H9 (cell line): ENCODE results near the gene CUEDC2. TPM values are rescaled to one million over a fixed set of nuclear protein-coding genes. Genes with fewer than 3 reads are reported as not detected.

Experiments used
- DNase-seq: peaks from one replicate; pipeline ENCODE4 v3.0.0-alpha.2; 2017
- H2AFZ ChIP-seq: one replicate; pipeline ENCODE4 v1.6.1; 2013; ENCODE audit warnings: mild to moderate bottlenecking, low read length, control low read depth, moderate library complexity
- H2AK5ac ChIP-seq: 2 replicates; pipeline ENCODE4 v1.6.1; 2013; ENCODE audit warnings: low read length, control low read depth, mixed read lengths; ENCODE audit not compliant: insufficient read length
- H2BK120ac ChIP-seq: one replicate; pipeline ENCODE4 v1.6.1; 2013; ENCODE audit warnings: low read depth, mild to moderate bottlenecking, low read length, control low read depth, inconsistent platforms; ENCODE audit not compliant: poor library complexity, severe bottlenecking
- H2BK12ac ChIP-seq: 2 replicates; pipeline ENCODE4 v1.6.1; 2013; ENCODE audit warnings: low read length, control low read depth, mixed read lengths, low read depth; ENCODE audit not compliant: insufficient read length
- H2BK15ac ChIP-seq: 2 replicates; pipeline ENCODE4 v1.6.1; 2013; ENCODE audit warnings: low read depth, low read length, control low read depth
- H2BK20ac ChIP-seq: one replicate; pipeline ENCODE4 v1.6.1; 2013; ENCODE audit warnings: low read depth, mild to moderate bottlenecking, low read length, control low read depth, inconsistent platforms; ENCODE audit not compliant: poor library complexity, severe bottlenecking
- H2BK5ac ChIP-seq: 2 replicates; pipeline ENCODE4 v1.6.1; 2013; ENCODE audit warnings: low read length, control low read depth, mixed read lengths; ENCODE audit not compliant: insufficient read length
- H3K14ac ChIP-seq: 2 replicates; pipeline ENCODE4 v1.6.1; 2013; ENCODE audit warnings: low read length, control low read depth; ENCODE audit not compliant: insufficient read depth
- H3K18ac ChIP-seq: 2 replicates; pipeline ENCODE4 v1.6.1; 2013; ENCODE audit warnings: low read depth, mild to moderate bottlenecking, mixed read lengths, low read length, control low read depth; ENCODE audit not compliant: insufficient read length
- H3K23ac ChIP-seq: 2 replicates; pipeline ENCODE4 v1.6.1; 2013; ENCODE audit warnings: low read length, control low read depth, mixed read lengths, low read depth; ENCODE audit not compliant: insufficient read length
- H3K23me2 ChIP-seq: 2 replicates; pipeline ENCODE4 v1.6.1; 2013; ENCODE audit warnings: low read depth, mild to moderate bottlenecking, mixed read lengths, low read length, control low read depth; ENCODE audit not compliant: insufficient read length, poor library complexity, severe bottlenecking
- H3K27ac ChIP-seq: 2 replicates; pipeline ENCODE4 v1.5.1; 2013; ENCODE audit warnings: low read length, control low read depth, mixed read lengths, low read depth; ENCODE audit not compliant: insufficient read length
- H3K27me3 ChIP-seq: 2 replicates; pipeline ENCODE4 v1.6.1; 2013; ENCODE audit warnings: low read length, control low read depth, inconsistent platforms; ENCODE audit not compliant: insufficient read depth
- H3K4ac ChIP-seq: 2 replicates; pipeline ENCODE4 v1.6.1; 2013; ENCODE audit warnings: low read depth, mild to moderate bottlenecking, control low read depth, inconsistent platforms, low read length, moderate library complexity
- H3K4me1 ChIP-seq: 2 replicates; pipeline ENCODE4 v1.6.1; 2013; ENCODE audit warnings: low read length, control low read depth, inconsistent platforms; ENCODE audit not compliant: insufficient read depth
- H3K4me2 ChIP-seq: 2 replicates; pipeline ENCODE4 v1.6.1; 2013; ENCODE audit warnings: low read length, control low read depth, mixed read lengths; ENCODE audit not compliant: insufficient read length, insufficient read depth
- H3K56ac ChIP-seq: 2 replicates; pipeline ENCODE4 v1.6.1; 2013; ENCODE audit warnings: low read depth, mild to moderate bottlenecking, mixed read lengths, low read length, control low read depth; ENCODE audit not compliant: insufficient read length
- H3K79me1 ChIP-seq: 2 replicates; pipeline ENCODE4 v1.6.1; 2013; ENCODE audit warnings: low read depth, mild to moderate bottlenecking, moderate library complexity, low read length, control low read depth, inconsistent platforms; ENCODE audit not compliant: insufficient read depth, poor library complexity, severe bottlenecking
- H3K79me2 ChIP-seq: 2 replicates; pipeline ENCODE4 v1.6.1; 2013; ENCODE audit warnings: low read length, control low read depth, inconsistent platforms; ENCODE audit not compliant: insufficient read depth
- H3K9ac ChIP-seq: 2 replicates; pipeline ENCODE4 v1.6.1; 2013; ENCODE audit warnings: low read length, control low read depth, mixed read lengths; ENCODE audit not compliant: insufficient read length; ENCODE audit errors: extremely low read depth
- H3K9me3 ChIP-seq: one replicate; pipeline ENCODE4 v1.6.1; 2013; ENCODE audit warnings: low read depth, low read length, inconsistent platforms; ENCODE audit not compliant: control insufficient read depth
- H3T11ph ChIP-seq: one replicate; pipeline ENCODE4 v1.6.1; 2013; ENCODE audit warnings: mild to moderate bottlenecking, low read length, control low read depth, inconsistent platforms
- H4K20me1 ChIP-seq: one replicate; pipeline ENCODE4 v1.6.1; 2013; ENCODE audit not compliant: control insufficient read depth, insufficient read length, insufficient read depth
- H4K5ac ChIP-seq: 2 replicates; pipeline ENCODE4 v1.6.1; 2013; ENCODE audit warnings: low read depth, mild to moderate bottlenecking, mixed read lengths, low read length, control low read depth; ENCODE audit not compliant: insufficient read length
- H4K8ac ChIP-seq: replicated peaks from 2 replicates; pipeline ENCODE4 v1.6.1; 2013; ENCODE audit warnings: low read length, control low read depth, mixed read lengths, low read depth; ENCODE audit not compliant: insufficient read length
- H4K91ac ChIP-seq: 2 replicates; pipeline ENCODE4 v1.6.1; 2013; ENCODE audit warnings: low read depth, mild to moderate bottlenecking, moderate library complexity, mixed read lengths, low read length, control low read depth; ENCODE audit not compliant: insufficient read length
- H3K27ac Mint-ChIP-seq, 3 experiments: 2 replicates in 2 of 3; 3 replicates in 1 of 3; pipeline ENCODE4 v1.8.0; 2020 to 2021; ENCODE audit warnings: mixed read lengths in 3 of 3, mild to moderate bottlenecking in 1 of 3, moderate library complexity in 1 of 3
- H3K27me3 Mint-ChIP-seq: 2 replicates; pipeline ENCODE4 v1.8.0; 2021; ENCODE audit warnings: low read depth, mild to moderate bottlenecking, moderate library complexity, mixed read lengths
- H3K36me3 Mint-ChIP-seq, 3 experiments: 2 replicates in 2 of 3; 3 replicates in 1 of 3; pipeline ENCODE4 v1.8.0; 2020 to 2021; ENCODE audit warnings: low read depth in 3 of 3, mixed read lengths in 3 of 3; ENCODE audit not compliant: insufficient read depth in 1 of 3
- H3K4me1 Mint-ChIP-seq, 2 experiments: 2 replicates each; pipeline ENCODE4 v1.8.0; 2020; ENCODE audit warnings: mixed read lengths in 2 of 2
- H3K4me3 Mint-ChIP-seq, 2 experiments: 2 replicates in 1 of 2; 3 replicates in 1 of 2; pipeline ENCODE4 v1.8.0; 2020 to 2021; ENCODE audit warnings: mild to moderate bottlenecking in 2 of 2, mixed read lengths in 2 of 2, moderate library complexity in 1 of 2
- H3K9me3 Mint-ChIP-seq, 2 experiments: 2 replicates in 1 of 2; 3 replicates in 1 of 2; pipeline ENCODE4 v1.8.0; 2020; ENCODE audit warnings: mild to moderate bottlenecking in 2 of 2, mixed read lengths in 2 of 2, moderate library complexity in 1 of 2
- CTCF ChIP-seq: fragments of 200-600 bp; sonication (generic); conservative IDR thresholded peaks from 3 replicates; pipeline ENCODE4 v1.8.0; 2021; ENCODE audit warnings: antibody characterized with exemption, mild to moderate bottlenecking
- WGBS: extraction: QIAGEN DNeasy Blood & Tissue Kit; methylation state at CpG from one replicate; pipeline ENCODE4 v1.1.7; 2013; ENCODE audit warnings: missing lambda C conversion rate, low lambda C conversion rate, mixed read lengths; ENCODE audit not compliant: insufficient read length; ENCODE audit errors: extremely low coverage; 5-methylcytosine and 5-hydroxymethylcytosine counted together
- total RNA-seq: library from RNA; stranded (reverse); gene quantifications from 2 replicates; pipeline ENCODE4 v1.2.1, GENCODE V29; 2021

The CUEDC2 gene
- total RNA-seq, 1 experiment from 2014 or later = 41.2 TPM

GRCh38 chr10:102458656-102459055, 26.3 kb upstream of the CUEDC2 start:
- no peak overlapping the region for H4K8ac ChIP-seq
- H2BK12ac ChIP-seq = no peak overlapping the region
- Mint-ChIP-seq H3K4me3 (no peak overlapping the region), H3K4me1 (peaks cover 60 to 70% of the 10 kb centered on the region in 2 experiments), H3K9me3 (no peaks in the 10 kb centered on the region), H3K27ac (no peak overlapping the region), H3K27me3 (peaks cover 14% of the 10 kb centered on the region), H3K36me3 (peaks cover 2 to 14% (median 2%) of the 10 kb centered on the region in 3 experiments; a peak in 5 of 7 replicates)
- no peak overlapping the region for H2BK20ac ChIP-seq
- no peak overlapping the region for H3K23ac ChIP-seq
- H3K18ac ChIP-seq = no peak overlapping the region
- no peak overlapping the region for H3T11ph ChIP-seq
- no CpG with 5 or more reads among the region's 4 CpGs for WGBS
- H3K27me3 ChIP-seq = no peaks in the 10 kb centered on the region
- H3K9ac ChIP-seq = no peak overlapping the region
- H2BK120ac ChIP-seq = no peak overlapping the region
- no peak overlapping the region for H2AK5ac ChIP-seq
- no peak overlapping the region for H4K91ac ChIP-seq
- H3K79me2 ChIP-seq = no peaks in the 10 kb centered on the region
- no peak overlapping the region for H4K5ac ChIP-seq
- H3K4ac ChIP-seq = no peak overlapping the region
- H3K79me1 ChIP-seq = no peaks in the 10 kb centered on the region
- no peak overlapping the region for H3K14ac ChIP-seq
- H3K4me2 ChIP-seq = no peak overlapping the region
- H3K27ac ChIP-seq = no peak overlapping the region
- no peak for TF ChIP-seq CTCF
- no peaks in the 10 kb centered on the region for H3K9me3 ChIP-seq
- H3K23me2 ChIP-seq = peaks cover 10% of the 10 kb centered on the region
- H3K56ac ChIP-seq = no peak overlapping the region
- no peak overlapping the region for H2AFZ ChIP-seq
- H2BK15ac ChIP-seq = no peak overlapping the region
- H3K4me1 ChIP-seq = peaks cover 3% of the 10 kb centered on the region
- DNase-seq = no peak
- H2BK5ac ChIP-seq = no peak overlapping the region
- no peaks in the 10 kb centered on the region for H4K20me1 ChIP-seq
